Daoy (cell line): ENCODE results near the gene IMPDH1. TPM values are rescaled to one million over a fixed set of nuclear protein-coding genes. Genes with fewer than 3 reads are reported as not detected.

Experiments
- DNase-seq: peaks from one replicate; pipeline ENCODE4 v3.0.0-alpha.2; 2015; ENCODE audit warnings: low read depth
- total RNA-seq: library from RNA; depleted of rRNA; stranded (reverse); fragments of >200 nt; shearing (Covaris generic); gene quantifications from 2 replicates; pipeline ENCODE4 v1.2.3, GENCODE V29; 2014

The IMPDH1 gene
- total RNA-seq, 1 experiment from 2014 or later: 76.1 TPM

DNA sequence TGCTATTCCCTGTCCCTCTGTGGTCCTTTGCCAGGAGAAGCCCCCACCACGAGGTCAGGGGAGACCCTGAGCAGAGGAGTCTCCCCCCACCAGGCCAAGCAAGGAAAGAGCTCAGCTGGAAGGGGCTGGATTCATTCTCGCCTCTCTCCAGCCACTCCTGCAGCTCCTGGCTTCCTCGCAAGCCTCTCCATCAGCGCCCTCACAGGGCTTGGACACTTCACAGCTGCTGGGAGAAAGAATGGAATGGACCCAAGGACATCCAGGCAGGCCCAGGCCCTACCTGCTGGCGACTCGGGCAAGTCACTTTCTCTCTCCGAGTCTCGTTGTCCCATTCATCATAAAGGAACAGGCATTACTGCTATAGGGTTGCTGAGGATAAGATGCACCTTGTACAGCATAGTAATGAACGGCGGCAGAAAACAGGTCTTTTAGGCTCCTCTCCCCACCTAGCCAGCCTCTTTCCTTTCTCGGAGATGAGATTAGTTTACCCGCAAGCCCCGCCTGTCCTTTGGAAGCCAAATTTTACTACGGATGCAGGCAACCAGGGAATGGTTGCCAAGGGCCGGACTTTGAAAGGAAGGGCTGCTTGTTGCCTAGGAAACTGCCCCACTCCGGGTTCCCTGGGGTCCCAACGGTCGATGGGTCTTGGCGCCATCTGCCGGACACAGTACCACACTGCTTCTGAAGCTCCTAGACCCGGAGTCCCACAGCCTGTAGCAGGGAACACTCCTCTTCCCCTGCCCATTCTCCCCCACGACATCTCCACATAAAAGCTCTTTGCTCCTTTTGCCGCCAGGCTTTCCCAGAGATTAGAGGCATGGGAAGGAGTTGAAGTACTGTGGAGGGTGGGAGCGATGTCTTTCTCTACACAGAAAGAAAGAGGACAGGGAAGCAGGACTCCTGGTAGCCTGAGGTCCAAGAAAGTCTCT is 22.3 kb downstream of the IMPDH1 start:
- DNase-seq: peak; percentile 90

DNA sequence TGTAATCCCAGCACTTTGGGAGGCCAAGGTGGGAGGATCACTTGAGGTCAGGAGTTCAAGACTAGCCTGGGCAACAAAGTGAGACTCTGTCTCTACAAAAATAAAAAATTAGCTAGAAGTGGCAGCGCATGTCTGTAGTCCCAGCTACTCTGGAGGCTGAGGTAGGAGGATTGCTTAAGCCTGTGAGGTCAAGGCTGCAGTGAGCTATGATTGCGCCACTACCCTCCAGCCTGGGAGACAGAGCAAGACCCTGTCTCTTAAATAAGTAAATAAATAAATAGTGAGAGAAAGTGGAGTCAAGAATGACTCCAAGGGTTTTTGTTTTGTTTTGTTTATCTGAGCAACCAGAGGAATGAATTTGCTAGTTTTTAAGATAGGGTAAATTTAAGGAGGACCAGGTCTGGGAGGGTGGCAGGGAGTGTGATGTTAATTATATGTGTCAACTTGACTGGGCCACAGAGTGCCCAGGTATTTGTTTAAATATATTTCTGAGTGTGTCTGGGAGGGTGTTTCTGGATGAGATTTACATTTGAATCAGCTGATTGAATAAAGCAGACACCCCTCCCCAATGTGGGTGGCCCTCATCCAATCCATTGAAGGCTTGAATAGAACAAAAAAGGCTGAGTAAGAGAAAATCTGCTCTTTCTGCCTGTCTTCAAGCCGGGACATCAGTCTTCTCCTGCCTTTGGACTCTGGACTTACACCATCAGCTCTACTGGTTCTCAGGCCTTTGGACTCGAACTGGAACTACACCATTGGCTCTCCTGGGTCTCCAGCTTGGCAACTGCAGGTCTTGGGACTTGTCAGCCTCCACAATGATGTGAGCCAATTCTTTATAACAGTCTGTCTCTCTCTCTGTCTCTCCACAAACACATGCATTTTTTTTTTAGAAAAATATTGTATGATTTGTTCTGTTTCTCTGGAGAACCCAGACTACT is 23.5 kb downstream of the IMPDH1 start:
- DNase-seq: no peak

DNA sequence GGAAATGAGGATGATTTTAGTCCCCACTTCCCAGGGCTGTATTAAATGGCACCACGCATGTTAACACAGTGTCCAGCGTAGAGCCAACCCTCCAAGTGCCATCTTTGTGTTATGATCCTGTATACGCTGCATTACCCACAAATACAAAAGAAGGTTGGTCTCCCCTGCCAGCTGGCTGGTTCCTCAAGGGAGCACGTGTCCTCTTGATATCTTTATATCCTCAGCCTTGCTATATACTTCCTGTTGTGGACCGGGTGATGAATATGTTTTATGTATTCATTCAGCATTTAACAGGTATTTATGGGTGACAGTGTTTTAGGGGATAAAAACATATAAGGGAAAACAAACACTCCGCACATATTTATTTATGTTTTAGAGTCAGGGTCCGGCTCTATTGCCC is 25.1 kb downstream of the IMPDH1 start:
- no peak for DNase-seq

DNA sequence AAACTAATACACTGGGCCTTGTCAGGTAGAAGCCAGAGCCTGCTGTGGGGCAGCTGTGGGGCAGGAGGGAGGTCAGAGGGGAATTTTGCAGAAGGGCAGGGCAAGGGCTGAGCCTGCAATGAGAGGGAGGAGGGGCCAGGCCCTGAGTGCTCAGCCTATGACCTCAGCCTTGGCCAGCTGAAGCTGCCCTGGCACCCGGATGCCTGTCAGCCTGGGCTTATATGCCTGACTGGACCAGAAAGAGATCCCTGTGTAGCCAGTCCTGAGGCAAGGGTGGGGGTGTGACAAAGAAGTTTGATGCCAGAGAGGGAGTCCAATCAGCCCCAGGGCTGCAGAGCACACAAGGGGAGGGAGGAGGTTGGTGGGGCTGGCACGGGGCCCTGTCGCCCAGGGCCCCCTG is 26.0 kb downstream of the IMPDH1 start:
- peak; percentile 60 for DNase-seq

DNA sequence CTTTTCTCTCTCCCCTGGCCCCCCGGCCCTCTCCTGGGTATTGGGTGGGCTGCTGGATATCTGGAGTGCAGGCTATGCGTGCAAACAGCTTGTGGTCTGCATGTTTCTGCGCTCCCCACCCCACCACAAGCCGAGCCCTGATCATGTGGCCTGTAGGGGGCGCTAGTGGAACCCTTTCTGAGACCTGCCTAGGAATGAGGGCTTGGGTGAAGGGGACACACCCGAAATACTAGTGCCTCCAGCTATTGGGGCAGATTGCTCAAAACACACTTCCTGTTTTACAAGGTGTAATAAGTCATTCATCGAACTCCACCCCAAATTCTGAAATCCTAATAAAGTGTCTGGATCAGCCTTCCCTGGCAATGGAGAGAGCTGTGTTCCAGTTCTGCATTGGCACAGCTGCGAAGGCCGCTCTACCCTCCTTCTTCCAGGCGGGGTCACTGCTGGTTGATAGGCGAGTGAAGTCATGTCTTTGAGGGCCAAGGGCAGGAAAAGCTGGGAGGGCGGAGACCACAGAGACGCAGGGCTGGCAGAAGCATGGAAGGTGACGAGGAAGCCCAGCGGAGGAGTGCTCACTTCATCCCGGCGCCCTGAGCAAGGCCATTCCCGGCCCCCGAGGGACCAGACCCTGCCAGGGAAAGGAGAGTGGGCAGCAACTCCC is 28.5 kb downstream of the IMPDH1 start:
- DNase-seq: peak; percentile 47

DNA sequence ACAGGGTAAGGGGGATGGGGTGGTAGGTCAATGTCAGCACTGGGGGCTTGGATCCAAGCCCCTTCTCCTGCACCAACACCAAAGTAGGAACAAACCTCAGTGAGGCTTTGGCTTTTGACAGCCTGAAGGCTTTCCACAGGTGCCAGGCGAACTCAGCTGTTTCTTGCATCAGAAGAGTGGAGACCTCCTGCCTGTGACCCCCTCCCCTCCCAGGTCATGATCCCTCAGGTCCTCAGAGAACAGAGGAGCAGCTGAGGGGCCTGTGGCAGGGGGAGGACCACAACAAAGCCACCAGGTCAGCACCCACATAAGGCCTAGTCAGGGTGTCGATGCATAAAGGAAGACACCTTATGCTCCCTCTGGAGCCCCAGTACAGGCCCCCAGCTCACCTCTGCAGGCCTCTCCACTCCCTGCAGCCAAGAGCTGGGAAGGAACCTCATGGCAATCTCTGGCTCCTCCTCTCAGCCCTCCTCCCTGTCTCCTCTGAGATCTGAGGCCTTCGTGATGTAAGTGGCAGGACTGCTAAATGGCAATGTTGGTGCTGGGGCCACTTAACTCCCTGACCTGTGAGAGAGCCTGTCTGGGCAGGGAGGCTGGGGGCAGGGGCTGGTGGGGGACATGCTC is 29.2 kb downstream of the IMPDH1 start:
- no peak for DNase-seq

DNA sequence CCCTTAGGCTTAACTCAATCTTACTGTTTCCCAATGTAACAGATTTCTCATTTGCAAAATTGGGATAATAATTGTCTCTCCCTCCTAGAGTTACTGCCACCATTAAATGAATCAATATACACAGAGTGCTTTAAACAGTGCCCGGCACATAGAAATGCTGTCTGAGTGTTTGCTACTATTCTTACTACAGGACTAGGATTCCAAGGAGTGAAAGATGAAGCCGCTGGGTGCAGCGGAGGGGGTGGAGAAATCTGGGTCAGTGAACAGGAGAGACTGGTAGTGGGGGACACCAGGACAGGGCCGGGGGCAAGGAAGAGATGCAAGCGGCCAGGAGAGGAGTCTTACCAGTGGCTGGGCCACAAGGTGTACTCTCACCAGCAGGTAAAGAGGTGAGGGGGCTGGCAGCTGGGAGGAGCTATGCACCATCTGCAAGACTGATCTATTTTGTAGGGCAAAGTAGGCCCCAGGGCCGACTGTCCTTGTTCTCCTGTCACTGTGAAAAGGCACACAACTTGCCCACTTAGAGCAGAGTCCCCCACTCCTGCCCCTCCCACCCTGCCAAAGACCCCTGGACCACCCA is 29.8 kb downstream of the IMPDH1 start:
- DNase-seq: no peak

DNA sequence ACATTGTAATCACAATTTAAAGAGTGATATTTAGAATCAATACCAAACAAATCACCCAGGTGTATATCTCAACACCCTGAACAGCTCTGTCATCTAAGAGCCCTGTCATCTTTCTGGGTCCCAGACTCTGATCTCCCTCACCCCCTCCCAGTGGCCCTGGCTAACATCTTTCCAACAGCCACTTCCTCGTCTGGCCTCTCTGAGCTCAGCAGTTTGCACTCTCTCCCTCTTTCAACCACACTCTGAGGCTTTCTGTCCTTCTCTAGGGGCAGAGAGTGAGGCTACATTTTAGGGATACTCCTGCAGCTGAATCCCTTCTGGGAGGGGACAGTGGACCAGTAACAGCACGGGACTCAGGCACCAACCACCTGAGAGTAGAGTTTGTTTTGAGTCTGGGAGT is 31.1 kb downstream of the IMPDH1 start:
- no peak for DNase-seq

DNA sequence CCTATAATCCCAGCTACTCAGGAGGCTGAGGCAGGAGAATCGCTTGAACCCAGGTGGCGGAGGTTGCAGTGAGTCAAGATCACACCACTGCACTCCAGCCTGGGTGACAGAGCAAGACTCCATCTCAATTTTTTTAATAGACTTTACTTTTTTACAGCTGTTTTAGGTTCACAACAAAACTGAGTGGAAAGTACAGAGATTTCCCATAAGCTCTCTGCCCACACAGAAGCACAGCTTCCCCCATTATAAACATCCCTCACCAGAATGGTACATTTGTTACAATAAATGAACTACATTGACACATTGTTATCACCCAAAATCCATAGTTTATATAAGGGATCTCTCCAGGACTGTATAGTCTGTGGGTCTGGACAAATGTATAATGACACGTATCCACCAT is 33.7 kb downstream of the IMPDH1 start:
- no peak for DNase-seq

DNA sequence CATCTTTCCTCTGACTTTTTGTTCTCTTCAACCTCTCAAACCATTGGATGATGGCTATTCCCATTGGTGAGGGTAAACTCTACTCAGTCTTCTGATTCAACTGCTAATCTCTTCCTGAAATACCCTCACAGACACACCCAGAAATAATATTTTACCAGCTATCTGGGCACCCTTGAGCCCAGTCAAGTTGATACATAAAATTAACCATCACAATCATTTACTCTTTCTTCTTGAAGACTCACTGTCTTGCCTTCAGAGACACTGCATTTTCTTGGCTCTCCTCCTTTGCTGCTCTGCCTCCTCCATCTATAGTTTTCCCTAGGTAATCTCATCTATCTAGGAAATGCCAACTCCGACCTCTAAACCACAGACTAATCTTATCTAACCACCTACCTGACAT is 35.7 kb downstream of the IMPDH1 start:
- no peak for DNase-seq

DNA sequence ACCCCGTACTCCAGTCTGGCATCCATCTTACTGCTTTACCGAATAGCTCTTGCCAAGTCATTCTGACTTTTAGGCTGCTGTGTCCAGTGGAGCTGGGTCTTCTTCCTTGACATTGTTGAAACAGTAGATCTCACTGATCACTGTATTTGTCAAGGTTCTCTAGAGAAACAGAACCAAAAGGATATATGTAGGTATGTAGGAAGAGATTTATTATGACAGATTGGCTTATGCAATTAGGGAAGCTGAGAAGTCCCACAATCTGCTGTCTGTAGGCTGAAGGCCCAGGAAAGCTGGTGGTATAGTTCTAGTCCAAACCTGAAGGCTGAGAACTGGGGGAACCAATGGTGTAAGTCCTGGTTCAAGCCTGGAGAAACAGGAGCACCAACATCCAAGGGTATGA is 36.2 kb downstream of the IMPDH1 start:
- DNase-seq: no peak

DNA sequence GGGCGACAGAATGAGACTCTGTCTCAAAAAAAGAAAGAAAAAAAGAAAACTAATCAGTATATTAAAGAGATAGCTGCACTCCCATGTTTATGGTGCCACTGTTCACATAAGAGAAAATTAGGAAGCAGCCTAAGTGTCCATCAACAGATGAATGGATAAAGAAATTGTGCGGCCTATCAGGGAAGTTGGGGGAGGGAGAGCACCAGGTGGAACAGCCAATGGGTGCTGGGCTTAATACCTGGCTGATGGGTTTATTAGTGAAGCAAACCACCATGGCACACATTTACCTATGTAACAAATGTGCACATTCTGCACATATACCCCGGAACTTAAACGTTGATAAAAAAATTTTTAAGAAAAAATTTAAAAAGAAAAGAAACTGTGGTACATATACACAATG is 39.3 kb downstream of the IMPDH1 start:
- no peak for DNase-seq

DNA sequence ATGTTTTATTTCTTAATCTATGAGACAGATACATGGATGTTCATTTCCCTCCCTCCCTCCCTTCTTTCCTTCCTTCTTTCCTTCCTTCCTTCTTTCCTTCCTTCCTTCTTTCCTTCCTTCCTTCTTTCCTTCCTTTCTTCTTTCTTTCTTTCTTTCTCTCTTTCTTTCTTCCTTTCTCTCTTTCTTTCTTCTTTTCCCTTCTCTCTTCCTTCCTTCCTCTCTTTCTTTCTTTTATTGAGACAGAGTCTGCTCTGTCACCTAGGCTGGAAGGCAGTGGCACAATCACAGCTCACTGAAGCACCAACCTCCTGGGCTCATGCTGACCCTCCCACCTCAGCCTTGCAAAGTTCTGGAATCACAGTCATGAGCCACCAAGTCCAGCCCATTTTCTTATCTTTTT is 42.8 kb downstream of the IMPDH1 start:
- DNase-seq: no peak

DNA sequence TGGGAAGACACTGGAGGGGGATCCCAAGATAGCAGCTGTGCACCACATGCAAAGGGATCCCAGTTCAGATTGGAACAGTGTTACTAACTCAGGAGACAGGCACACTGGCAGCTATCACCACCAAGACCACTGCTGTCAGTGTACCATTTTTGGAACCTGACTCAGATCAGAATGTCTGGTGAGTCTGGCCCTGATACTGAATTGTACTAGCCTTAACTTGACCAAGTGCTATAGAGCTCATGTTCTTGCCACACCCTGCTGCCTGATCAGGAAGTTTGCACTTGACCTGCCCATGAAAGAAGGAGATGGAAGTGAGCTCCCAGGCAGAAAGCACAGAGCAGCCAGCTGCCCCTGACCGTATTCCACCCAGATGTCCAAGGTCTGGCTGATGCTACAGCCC is 43.5 kb downstream of the IMPDH1 start:
- no peak for DNase-seq

DNA sequence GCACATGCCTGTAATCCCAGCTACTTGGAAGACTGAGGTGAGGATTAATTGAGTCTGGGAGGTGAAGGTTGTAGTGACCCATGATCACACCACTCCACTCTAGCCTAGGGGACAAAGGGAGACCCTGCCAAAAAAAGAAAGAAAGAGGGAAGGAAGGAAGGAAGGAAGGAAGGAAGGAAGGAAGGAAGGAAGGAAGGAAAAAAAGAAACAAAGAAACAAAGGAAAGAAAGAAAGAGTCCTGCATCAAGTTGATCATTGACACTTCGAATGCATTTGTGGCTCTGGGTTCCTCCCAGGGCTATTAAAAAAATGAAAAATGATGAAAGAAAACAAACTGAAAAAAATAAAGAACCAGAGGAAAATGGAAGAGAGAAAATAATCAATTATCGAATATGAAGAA is 44.4 kb downstream of the IMPDH1 start:
- DNase-seq: no peak

DNA sequence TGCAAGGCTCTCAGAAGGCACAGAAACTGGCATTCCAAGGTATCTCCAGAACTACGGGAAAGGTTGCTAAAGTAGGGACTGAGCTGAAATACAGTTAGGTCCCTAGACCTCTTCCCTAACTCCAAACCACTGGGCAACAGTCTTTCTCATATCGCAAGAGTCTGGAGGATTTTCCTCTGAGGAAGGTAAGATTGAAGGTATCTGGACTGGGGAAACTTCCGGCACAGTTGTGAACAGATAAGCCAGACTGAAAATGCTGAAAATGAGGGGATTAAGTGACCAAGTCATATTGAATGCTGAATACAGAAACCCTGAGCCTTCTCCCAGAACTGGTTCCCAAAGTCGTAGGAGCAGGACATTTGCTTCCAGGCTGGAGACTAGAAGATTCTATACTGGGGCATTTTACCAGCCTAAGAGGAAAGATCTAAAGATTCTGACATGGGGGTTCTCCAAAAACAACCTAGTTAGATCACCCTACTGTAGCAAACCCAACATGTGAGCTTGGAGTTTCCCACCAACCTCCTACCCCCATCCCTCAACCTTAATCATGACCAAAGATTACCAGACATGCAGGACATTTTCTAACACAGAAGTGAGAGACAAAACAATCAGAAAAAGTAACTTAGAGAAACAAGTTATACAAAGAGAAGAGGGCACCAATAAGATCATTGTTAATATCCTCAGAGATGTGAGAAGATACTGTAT is 45.5 kb downstream of the IMPDH1 start:
- no peak for DNase-seq

DNA sequence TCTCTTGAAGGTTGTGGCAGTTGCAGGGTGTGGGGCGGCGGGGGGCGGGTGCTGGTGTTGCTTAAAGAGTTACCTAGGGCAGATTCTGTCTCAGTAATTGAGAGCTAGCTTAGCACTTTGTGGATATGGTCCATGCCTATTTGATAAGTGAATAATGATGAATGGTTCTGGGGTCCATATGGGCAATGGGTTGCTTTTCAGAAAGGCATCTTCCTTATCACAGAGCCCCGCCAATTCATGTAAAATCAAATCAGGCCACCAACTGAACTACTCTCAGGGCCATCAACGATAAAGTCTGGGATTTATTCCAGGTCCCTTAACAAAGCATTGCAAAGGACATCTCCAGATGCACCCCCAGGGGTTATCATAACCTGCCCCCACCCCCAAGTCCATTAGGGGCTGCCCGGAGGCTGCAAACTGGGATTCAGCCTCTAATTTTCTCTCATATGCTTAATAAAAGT is 46.5 kb downstream of the IMPDH1 start:
- DNase-seq: no peak

DNA sequence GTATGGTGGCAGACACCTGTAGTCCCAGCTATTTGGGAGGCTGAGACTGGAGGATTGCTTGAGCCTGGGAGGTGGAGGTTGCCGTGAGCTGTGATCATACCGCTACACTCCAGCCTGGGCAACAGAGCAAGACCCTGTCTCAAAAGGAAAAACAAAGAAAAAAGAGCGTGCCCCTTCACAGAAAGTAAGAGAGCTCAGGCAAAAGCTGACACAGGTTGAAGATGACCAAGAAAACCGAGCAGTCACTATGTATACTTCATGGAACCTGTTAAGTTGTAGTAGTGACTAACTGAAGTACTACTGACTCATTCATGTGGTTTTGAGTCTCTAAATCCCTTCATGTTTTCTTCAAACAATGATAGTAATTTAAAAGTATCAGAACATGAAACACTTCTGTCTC is 47.1 kb downstream of the IMPDH1 start:
- DNase-seq: no peak

DNA sequence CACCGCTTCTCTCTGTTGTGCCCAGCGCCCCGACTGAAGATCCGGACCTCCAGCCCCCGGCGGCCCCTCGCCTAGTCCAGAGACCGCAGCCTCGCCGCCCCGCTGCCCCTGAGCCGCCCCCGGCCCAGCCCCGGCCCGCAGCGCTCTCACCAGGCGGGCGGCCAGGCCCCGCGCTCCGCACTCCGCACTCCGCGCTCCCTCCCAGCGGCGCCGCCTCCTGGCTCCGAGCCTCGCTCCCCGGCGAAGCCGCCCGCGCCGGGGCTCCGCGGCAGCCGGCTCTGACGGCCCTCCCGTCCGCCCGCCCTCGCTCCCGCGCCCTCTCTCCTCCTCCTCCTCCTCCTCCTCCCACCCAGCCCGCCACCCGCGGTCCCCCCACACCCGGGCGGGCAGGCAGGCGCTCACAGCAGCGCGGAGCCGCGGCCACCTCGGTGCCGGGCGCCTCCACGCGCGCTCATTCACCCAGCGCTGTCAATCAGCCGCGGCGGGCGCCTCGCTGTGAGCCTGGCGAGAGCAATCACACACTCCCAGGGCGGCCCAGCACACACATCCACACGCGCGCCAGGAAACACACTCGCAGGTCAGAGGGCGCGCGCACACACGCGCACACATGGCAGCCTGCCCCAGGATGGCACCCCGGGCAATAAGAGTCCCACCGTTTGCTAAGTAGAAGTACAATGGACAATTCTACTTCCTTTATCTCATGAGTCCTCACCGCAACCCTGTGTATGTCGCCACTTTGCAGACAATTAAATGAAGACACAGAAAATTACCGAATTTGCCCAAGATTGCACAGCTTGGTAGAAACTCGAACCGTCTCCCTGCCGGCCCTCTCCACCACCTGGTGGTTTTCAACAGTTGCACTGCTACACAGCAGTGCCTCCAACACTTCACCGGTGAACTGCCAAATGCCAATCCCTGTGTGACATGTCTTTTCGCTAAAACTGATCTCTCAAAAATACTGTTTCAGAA is 48.1 kb downstream of the IMPDH1 start, which contains the start of gene PRRT4:
PRRT4 (minus strand) TSS at position 280 of the 969 bp plus-strand sequence.
- peak; percentile 54 for DNase-seq
